HepG2 (cell line): ENCODE results near the gene NUTF2. TPM values are rescaled to one million over a fixed set of nuclear protein-coding genes. Genes with fewer than 3 reads are reported as not detected.
A peak's percentile ranks its signal among the peaks of the same experiment; 100 is the strongest.

ENCODE experiments used
- ARNT2 ChIP-seq: sonication (generic); formaldehyde crosslinking; IDR thresholded peaks from 2 replicates; pipeline ENCODE4 v1.8.0; 2022; ENCODE audit warnings: mild to moderate bottlenecking, low read depth, missing genetic modification reagents, moderate library complexity
- ATF7 ChIP-seq, 2 experiments: fragments of 450-650 bp in 1 of 2; sonication (generic) in 1 of 2; formaldehyde crosslinking in 1 of 2; IDR thresholded peaks; 2 replicates each; pipeline versions ENCODE4 v1.4.0 to v1.6.1; 2016 to 2020; ENCODE audit warnings: antibody characterized with exemption in 1 of 2, mild to moderate bottlenecking in 1 of 2, missing genetic modification reagents in 1 of 2
- DMTF1 ChIP-seq: sonication (generic); formaldehyde crosslinking; IDR thresholded peaks from 2 replicates; pipeline ENCODE4 v1.4.0; 2020; ENCODE audit warnings: mild to moderate bottlenecking, missing genetic modification reagents
- E2F5 ChIP-seq: sonication (generic); formaldehyde crosslinking; conservative IDR thresholded peaks from 2 replicates; pipeline ENCODE4 v1.4.0; 2020; ENCODE audit warnings: missing genetic modification reagents
- KAT2B ChIP-seq: fragments of 150-350 bp; IDR thresholded peaks from 2 replicates; pipeline ENCODE4 v1.6.1; 2014; ENCODE audit warnings: low read depth, low read length, borderline replicate concordance
- MBD4 ChIP-seq: IDR thresholded peaks from 2 replicates; pipeline ENCODE4 v1.6.1; 2012; ENCODE audit warnings: low read length, inconsistent platforms, borderline replicate concordance
- PHF5A ChIP-seq: IDR thresholded peaks from one replicate; pipeline ENCODE4 v1.6.1; 2018; ENCODE audit warnings: low read depth, missing genetic modification reagents; ENCODE audit not compliant: unreplicated experiment
- RARA ChIP-seq: IDR thresholded peaks from 2 replicates; pipeline ENCODE4 v1.6.1; 2016; ENCODE audit warnings: missing genetic modification reagents, missing compliant biosample characterization
- SP140L ChIP-seq: sonication (generic); formaldehyde crosslinking; IDR thresholded peaks from 2 replicates; pipeline ENCODE4 v1.4.0; 2020; ENCODE audit warnings: missing genetic modification reagents, borderline replicate concordance
- TMF1 ChIP-seq: sonication (generic); formaldehyde crosslinking; IDR thresholded peaks from 2 replicates; pipeline ENCODE4 v1.8.1; 2022; ENCODE audit warnings: low read depth, missing genetic modification reagents
- ZEB1 ChIP-seq: IDR thresholded peaks from 2 replicates; pipeline ENCODE4 v1.6.1; 2012; ENCODE audit warnings: mild to moderate bottlenecking, low read depth, inconsistent platforms; ENCODE audit not compliant: insufficient replicate concordance
- ZFP1 ChIP-seq: IDR thresholded peaks from 2 replicates; pipeline ENCODE4 v1.6.1; 2016
- ZNF207 ChIP-seq: fragments of 450-650 bp; IDR thresholded peaks from 2 replicates; pipeline ENCODE4 v1.6.1; 2016; ENCODE audit warnings: antibody characterized with exemption, borderline replicate concordance
- ZNF484 ChIP-seq: sonication (generic); formaldehyde crosslinking; IDR thresholded peaks from 2 replicates; pipeline ENCODE4 v1.5.1; 2020; ENCODE audit warnings: mild to moderate bottlenecking, low read depth, missing genetic modification reagents, borderline replicate concordance
- ZNF510 ChIP-seq: sonication (generic); formaldehyde crosslinking; IDR thresholded peaks from 2 replicates; pipeline ENCODE4 v1.4.0; 2020; ENCODE audit warnings: low read depth, mild to moderate bottlenecking, missing genetic modification reagents
- polyA plus RNA-seq, 8 experiments: library from polyadenylated mRNA; depleted of rRNA in 3 of 8; stranded (reverse) in 7 of 8; unstranded in 1 of 8; fragments of >200 nt; fragmentation: Illumina TruSeq in 4 of 8; extraction: Trizol in 4 of 8; gene quantifications; 2 replicates each; pipeline versions ENCODE4 v1.2.1 to v1.2.3, GENCODE V29; 2011 to 2016; ENCODE audit warnings: low read depth in 4 of 8, missing spikeins in 1 of 8, mixed read lengths in 1 of 8; ENCODE audit not compliant: insufficient read depth in 1 of 8
- total RNA-seq, 5 experiments: library from RNA; depleted of rRNA; stranded (reverse); fragments of >200 nt; fragmentation: Illumina TruSeq; extraction: Trizol; gene quantifications; 2 replicates each; pipeline ENCODE4 v1.2.3, GENCODE V29; 2016; ENCODE audit warnings: low read depth in 1 of 5
- TF ChIP-seq, protein P1 (sequence below): sonication (generic); formaldehyde crosslinking; IDR thresholded peaks from 2 replicates; pipeline ENCODE4 v1.4.0; 2020; ENCODE audit warnings: missing genetic modification reagents, borderline replicate concordance
- TF ChIP-seq, protein P2 (sequence below): sonication (generic); formaldehyde crosslinking; IDR thresholded peaks from 2 replicates; pipeline ENCODE4 v1.5.0; 2020; ENCODE audit warnings: missing genetic modification reagents
- TF ChIP-seq, protein P3 (sequence below): sonication (generic); formaldehyde crosslinking; IDR thresholded peaks from 2 replicates; pipeline ENCODE4 v1.9.0; 2022; ENCODE audit warnings: missing genetic modification reagents, mild to moderate bottlenecking, borderline replicate concordance

Gene NUTF2
- total and polyA plus RNA-seq, 2 of the 13 experiments (the other 11 are each of a cell fraction or from before 2014, with no cell fraction given), result 168 to 214 TPM

- TF ChIP-seq, protein P1, sequence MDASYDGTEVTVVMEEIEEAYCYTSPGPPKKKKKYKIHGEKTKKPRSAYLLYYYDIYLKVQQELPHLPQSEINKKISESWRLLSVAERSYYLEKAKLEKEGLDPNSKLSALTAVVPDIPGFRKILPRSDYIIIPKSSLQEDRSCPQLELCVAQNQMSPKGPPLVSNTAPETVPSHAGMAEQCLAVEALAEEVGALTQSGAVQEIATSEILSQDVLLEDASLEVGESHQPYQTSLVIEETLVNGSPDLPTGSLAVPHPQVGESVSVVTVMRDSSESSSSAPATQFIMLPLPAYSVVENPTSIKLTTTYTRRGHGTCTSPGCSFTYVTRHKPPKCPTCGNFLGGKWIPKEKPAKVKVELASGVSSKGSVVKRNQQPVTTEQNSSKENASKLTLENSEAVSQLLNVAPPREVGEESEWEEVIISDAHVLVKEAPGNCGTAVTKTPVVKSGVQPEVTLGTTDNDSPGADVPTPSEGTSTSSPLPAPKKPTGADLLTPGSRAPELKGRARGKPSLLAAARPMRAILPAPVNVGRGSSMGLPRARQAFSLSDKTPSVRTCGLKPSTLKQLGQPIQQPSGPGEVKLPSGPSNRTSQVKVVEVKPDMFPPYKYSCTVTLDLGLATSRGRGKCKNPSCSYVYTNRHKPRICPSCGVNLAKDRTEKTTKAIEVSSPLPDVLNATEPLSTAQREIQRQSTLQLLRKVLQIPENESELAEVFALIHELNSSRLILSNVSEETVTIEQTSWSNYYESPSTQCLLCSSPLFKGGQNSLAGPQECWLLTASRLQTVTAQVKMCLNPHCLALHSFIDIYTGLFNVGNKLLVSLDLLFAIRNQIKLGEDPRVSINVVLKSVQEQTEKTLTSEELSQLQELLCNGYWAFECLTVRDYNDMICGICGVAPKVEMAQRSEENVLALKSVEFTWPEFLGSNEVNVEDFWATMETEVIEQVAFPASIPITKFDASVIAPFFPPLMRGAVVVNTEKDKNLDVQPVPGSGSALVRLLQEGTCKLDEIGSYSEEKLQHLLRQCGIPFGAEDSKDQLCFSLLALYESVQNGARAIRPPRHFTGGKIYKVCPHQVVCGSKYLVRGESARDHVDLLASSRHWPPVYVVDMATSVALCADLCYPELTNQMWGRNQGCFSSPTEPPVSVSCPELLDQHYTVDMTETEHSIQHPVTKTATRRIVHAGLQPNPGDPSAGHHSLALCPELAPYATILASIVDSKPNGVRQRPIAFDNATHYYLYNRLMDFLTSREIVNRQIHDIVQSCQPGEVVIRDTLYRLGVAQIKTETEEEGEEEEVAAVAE (CRISPR knock-in tag), result no peak
- TF ChIP-seq, protein P2, sequence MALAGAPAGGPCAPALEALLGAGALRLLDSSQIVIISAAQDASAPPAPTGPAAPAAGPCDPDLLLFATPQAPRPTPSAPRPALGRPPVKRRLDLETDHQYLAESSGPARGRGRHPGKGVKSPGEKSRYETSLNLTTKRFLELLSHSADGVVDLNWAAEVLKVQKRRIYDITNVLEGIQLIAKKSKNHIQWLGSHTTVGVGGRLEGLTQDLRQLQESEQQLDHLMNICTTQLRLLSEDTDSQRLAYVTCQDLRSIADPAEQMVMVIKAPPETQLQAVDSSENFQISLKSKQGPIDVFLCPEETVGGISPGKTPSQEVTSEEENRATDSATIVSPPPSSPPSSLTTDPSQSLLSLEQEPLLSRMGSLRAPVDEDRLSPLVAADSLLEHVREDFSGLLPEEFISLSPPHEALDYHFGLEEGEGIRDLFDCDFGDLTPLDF, result no peak
- TF ChIP-seq ZNF207 (no peak), DMTF1 (CRISPR knock-in tag) (no peak), TMF1 (no peak), ARNT2 (CRISPR knock-in tag) (no peak), MBD4 (no peak), KAT2B (no peak), ZNF510 (CRISPR knock-in tag) (no peak), RARA (CRISPR knock-in tag) (no peak), PHF5A (CRISPR knock-in tag) (no peak), ZEB1 (peak; percentile 88), ZNF484 (no peak), ZFP1 (CRISPR knock-in tag) (peak; percentile 75; the same call in 1 of the 2 replicates), E2F5 (CRISPR knock-in tag) (no peak), SP140L (CRISPR knock-in tag) (no peak), ATF7 (IDR thresholded peaks at IDR 0.05) (no peak), ATF7 (CRISPR knock-in tag; IDR thresholded peaks at IDR 0.05) (no peak)
- TF ChIP-seq, protein P3, sequence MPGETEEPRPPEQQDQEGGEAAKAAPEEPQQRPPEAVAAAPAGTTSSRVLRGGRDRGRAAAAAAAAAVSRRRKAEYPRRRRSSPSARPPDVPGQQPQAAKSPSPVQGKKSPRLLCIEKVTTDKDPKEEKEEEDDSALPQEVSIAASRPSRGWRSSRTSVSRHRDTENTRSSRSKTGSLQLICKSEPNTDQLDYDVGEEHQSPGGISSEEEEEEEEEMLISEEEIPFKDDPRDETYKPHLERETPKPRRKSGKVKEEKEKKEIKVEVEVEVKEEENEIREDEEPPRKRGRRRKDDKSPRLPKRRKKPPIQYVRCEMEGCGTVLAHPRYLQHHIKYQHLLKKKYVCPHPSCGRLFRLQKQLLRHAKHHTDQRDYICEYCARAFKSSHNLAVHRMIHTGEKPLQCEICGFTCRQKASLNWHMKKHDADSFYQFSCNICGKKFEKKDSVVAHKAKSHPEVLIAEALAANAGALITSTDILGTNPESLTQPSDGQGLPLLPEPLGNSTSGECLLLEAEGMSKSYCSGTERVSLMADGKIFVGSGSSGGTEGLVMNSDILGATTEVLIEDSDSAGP (CRISPR knock-in tag), result 0 out of 2 replicates have a peak, but pooled peaks have one; percentile 23
Observed at GRCh38 chr16:67883872-67884261, 37.1 kb downstream of the NUTF2 start (continued).
